Ovary (tissue), 3 donors: ENCODE measurements around the gene PTPRQ.

Experiments used
- EP300 ChIP-seq: sonication (generic); formaldehyde crosslinking; IDR thresholded peaks from one replicate; pipeline ENCODE4 v1.6.1; 2017; ENCODE audit warnings: antibody characterized with exemption
- POLR2A ChIP-seq: fragments of 450-650 bp; IDR thresholded peaks from one replicate; pipeline ENCODE4 v1.6.1; 2017; ENCODE audit warnings: antibody characterized with exemption, mild to moderate bottlenecking, moderate library complexity
- TF ChIP-seq, protein P1 (sequence below), 3 donors: fragments of 450-650 bp in 2 of 3; fragments of 200-600 bp in 1 of 3; IDR thresholded peaks; one replicate each; pipeline versions ENCODE4 v1.5.1 to v1.8.0; 2016 to 2022; ENCODE audit warnings: antibody characterized with exemption in 3 of 3, mild to moderate bottlenecking in 1 of 3
- donor health status: DM: no; HTN: no; CAD: no.

- TF ChIP-seq, protein P1, sequence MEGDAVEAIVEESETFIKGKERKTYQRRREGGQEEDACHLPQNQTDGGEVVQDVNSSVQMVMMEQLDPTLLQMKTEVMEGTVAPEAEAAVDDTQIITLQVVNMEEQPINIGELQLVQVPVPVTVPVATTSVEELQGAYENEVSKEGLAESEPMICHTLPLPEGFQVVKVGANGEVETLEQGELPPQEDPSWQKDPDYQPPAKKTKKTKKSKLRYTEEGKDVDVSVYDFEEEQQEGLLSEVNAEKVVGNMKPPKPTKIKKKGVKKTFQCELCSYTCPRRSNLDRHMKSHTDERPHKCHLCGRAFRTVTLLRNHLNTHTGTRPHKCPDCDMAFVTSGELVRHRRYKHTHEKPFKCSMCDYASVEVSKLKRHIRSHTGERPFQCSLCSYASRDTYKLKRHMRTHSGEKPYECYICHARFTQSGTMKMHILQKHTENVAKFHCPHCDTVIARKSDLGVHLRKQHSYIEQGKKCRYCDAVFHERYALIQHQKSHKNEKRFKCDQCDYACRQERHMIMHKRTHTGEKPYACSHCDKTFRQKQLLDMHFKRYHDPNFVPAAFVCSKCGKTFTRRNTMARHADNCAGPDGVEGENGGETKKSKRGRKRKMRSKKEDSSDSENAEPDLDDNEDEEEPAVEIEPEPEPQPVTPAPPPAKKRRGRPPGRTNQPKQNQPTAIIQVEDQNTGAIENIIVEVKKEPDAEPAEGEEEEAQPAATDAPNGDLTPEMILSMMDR (IDR thresholded peaks at IDR 0.05), result no peak
- TF ChIP-seq POLR2A, result no peak
- TF ChIP-seq EP300, result no peak
These were observed 149.7 kb downstream of the PTPRQ start for GRCh38 chr12:80593766-80594165.
